ENCODE results near the gene CAPS2. TPM values are rescaled to one million over a fixed set of nuclear protein-coding genes. Genes with fewer than 3 reads are reported as not detected.

Gene CAPS2
- total RNA-seq, 1 experiment from 2014 or later, result 4.3 TPM

DNA sequence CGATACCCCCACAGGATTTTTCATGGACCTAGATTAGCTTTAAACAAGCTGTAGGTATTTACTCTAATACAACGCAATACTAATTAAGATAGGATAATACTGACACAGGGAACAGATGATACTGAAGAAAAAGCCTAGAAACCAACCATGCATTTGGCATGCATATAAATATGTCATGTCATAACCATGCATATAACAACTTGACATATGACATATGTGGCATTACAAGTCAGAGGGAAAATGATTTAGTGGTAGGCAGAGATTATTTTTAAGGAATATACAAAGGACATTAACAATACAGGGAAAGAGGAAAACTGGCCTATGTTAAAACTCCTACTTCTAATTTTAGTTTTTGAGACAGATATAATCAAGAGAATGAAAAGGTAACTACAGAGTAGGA is 27.9 kb downstream of the CAPS2 start:
- Histone ChIP-seq H4K20me1 (ENCODE audit: control insufficient read depth, insufficient read depth, insufficient read length) (no peaks in the 10 kb centered on the region), H3K23ac (ENCODE audit: insufficient read length, low read depth, low read length) (no peak overlapping the region), H2BK5ac (ENCODE audit: insufficient read length, low read length) (no peak overlapping the region), H2AK5ac (ENCODE audit: insufficient read length, low read length) (no peak overlapping the region), H3K18ac (ENCODE audit: insufficient read length, low read depth, low read length) (no peak overlapping the region), H3K4ac (ENCODE audit: low read depth, low read length) (no peak overlapping the region), H3K27ac (ENCODE audit: insufficient read length, low read depth, low read length) (no peak overlapping the region), H3K79me2 (ENCODE audit: insufficient read depth, low read length) (no peaks in the 10 kb centered on the region), H2BK120ac (ENCODE audit: low read depth, low read length, poor library complexity, severe bottlenecking) (no peak overlapping the region), H3K14ac (ENCODE audit: insufficient read depth, low read length) (no peak overlapping the region), H2BK15ac (ENCODE audit: low read depth, low read length) (no peak overlapping the region), H3K4me1 (ENCODE audit: insufficient read depth, low read length) (no peaks in the 10 kb centered on the region), H3K23me2 (ENCODE audit: insufficient read length, low read depth, low read length, poor library complexity, severe bottlenecking) (no peaks in the 10 kb centered on the region), H3T11ph (ENCODE audit: low read length) (no peak overlapping the region), H4K8ac (replicated peaks; ENCODE audit: insufficient read length, low read depth, low read length) (no peak overlapping the region), H3K79me1 (ENCODE audit: insufficient read depth, low read depth, low read length, poor library complexity, severe bottlenecking) (no peaks in the 10 kb centered on the region), H3K56ac (ENCODE audit: insufficient read length, low read depth, low read length) (no peak overlapping the region), H3K9me3 (ENCODE audit: control insufficient read depth, low read depth, low read length) (no peaks in the 10 kb centered on the region), H3K9ac (ENCODE audit: extremely low read depth, insufficient read length, low read length) (no peak overlapping the region), H2BK12ac (ENCODE audit: insufficient read length, low read depth, low read length) (no peak overlapping the region), H2BK20ac (ENCODE audit: low read depth, low read length, poor library complexity, severe bottlenecking) (no peak overlapping the region), H4K5ac (ENCODE audit: insufficient read length, low read depth, low read length) (no peak overlapping the region), H3K4me2 (ENCODE audit: insufficient read depth, insufficient read length, low read length) (no peak overlapping the region), H2AFZ (ENCODE audit: low read length) (no peak overlapping the region), H4K91ac (ENCODE audit: insufficient read length, low read depth, low read length) (no peak overlapping the region), H3K27me3 (ENCODE audit: insufficient read depth, low read length) (no peaks in the 10 kb centered on the region)
- no CpG with 5 or more reads among the region's 2 CpGs for WGBS (ENCODE audit: extremely low coverage, insufficient read length, low lambda C conversion rate)
- H3K4me3 Mint-ChIP-seq, result no peak overlapping the region
- H3K9me3 Mint-ChIP-seq, result no peaks in the 10 kb centered on the region; a peak in 2 of 5 replicates
- TF ChIP-seq, protein P1, sequence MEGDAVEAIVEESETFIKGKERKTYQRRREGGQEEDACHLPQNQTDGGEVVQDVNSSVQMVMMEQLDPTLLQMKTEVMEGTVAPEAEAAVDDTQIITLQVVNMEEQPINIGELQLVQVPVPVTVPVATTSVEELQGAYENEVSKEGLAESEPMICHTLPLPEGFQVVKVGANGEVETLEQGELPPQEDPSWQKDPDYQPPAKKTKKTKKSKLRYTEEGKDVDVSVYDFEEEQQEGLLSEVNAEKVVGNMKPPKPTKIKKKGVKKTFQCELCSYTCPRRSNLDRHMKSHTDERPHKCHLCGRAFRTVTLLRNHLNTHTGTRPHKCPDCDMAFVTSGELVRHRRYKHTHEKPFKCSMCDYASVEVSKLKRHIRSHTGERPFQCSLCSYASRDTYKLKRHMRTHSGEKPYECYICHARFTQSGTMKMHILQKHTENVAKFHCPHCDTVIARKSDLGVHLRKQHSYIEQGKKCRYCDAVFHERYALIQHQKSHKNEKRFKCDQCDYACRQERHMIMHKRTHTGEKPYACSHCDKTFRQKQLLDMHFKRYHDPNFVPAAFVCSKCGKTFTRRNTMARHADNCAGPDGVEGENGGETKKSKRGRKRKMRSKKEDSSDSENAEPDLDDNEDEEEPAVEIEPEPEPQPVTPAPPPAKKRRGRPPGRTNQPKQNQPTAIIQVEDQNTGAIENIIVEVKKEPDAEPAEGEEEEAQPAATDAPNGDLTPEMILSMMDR (conservative IDR thresholded peaks at IDR 0.05), result no peak
- no peaks in the 10 kb centered on the region; the same call in 1 of the 2 replicates for H3K27me3 Mint-ChIP-seq (ENCODE audit: low read depth)
- H3K27ac Mint-ChIP-seq, result no peak overlapping the region
- DNase-seq, result no peak
- H3K36me3 Mint-ChIP-seq (ENCODE audit: insufficient read depth in 1 of 3, low read depth in 3 of 3), result peaks cover 0 to 11% (median 0%) of the 10 kb centered on the region in 3 experiments; a peak in 3 of 7 replicates
- no peaks in the 10 kb centered on the region for H3K4me1 Mint-ChIP-seq
